IPS-11a (cell line): Measurements from ENCODE around the gene MOB3B.
"Not testable (repeated sequence)": the region's sequence is repeated elsewhere in the genome, so short reads cannot be mapped to it uniquely, and the experiment has no call there.

ENCODE experiments used
- H3K4me3 ChIP-seq: one replicate; pipeline ENCODE4 v1.5.1; 2013; ENCODE audit warnings: low read depth, low read length, control low read depth

MOB3B gene

GRCh38 chr9:27519466-27520465 is 9.8 kb downstream of the MOB3B start:
- H3K4me3 ChIP-seq = no peak overlapping the region

GRCh38 chr9:27518809-27519208 is 10.8 kb downstream of the MOB3B start:
- H3K4me3 ChIP-seq = no peak overlapping the region

DNA sequence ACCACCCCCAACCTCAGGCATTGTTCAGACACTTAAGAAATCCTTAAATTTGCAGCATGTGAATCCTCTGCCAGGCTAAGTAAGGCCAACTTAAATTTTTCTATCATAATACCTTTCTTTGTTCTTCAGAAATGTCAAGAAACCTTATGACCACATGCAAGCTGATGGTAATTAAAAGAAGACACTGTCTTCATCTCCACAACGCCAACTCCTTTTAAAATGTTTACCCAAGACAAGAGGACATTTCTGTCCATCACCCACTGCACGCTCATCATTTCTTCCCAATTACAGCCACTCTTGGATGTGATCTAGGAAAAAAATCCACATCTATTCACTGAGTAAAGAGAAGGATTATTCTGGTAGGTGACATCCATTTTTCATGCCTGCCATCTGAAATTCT is 11.6 kb downstream of the MOB3B start:
- H3K4me3 ChIP-seq = no peak overlapping the region

DNA sequence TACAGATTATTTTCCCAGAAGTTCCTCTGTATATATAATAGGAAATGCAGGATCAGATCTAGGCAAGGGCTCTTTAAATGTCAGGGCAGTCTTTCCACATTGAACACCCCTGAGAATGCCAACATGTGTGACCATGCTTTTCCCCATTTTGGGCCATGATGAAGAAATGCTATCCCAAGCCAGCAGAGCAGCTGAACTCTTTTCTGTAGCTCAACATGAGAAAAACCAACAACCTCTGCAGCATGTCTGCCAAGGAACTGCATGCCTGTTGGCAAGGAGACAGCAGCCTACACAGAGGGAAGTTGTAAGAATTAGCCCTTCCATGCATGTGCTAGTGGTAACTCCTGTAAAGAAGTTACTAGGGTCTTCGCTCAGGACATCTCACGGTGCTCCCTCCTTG is 15.1 kb downstream of the MOB3B start:
- H3K4me3 ChIP-seq = no peak overlapping the region

GRCh38 chr9:27511771-27512170 is 17.8 kb downstream of the MOB3B start:
- H3K4me3 ChIP-seq = no peak overlapping the region

- no peak overlapping the region for H3K4me3 ChIP-seq
Measured at GRCh38 chr9:27510780-27511179, 18.8 kb downstream of the MOB3B start.

GRCh38 chr9:27506981-27507380 is 22.6 kb downstream of the MOB3B start:
- H3K4me3 ChIP-seq = no peak overlapping the region

DNA sequence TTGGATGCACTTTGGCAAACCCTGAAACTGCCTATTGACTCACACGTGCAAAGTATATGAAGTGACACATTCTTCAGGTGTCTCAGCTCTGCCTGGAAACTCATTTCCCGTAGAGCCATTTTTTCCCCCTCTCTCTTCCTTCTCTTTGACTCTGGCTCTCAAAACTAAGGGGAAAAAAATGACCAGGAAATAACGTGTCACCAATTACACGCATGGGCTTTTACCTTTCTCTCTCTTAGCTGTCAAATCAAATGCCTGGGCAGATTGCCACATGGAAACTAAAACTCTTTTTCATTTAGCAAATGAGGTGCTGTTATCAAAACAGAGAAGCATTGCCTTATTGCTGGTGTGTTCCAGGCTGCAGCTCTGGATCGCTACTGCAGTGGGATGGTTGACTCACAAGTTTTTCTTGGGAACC is 23.9 kb downstream of the MOB3B start:
- H3K4me3 ChIP-seq = no peak overlapping the region

DNA sequence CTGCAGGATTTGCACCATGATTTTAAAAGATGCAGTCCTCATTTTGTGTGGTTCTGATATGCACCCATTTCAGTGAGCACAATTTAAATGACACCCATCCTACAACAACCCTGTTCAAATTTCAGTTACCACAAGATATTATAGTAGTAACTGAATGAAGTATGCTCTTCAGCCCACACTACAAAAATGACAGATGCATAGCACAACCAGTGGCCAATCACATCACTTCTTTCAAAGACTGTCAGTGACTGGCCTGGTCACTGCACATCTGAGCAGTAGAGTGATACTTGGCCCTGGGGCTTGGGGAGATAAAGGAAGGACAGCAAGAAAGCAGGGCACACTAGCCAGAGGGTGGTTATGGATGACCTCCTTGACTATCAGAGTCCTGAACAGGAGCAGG is 25.4 kb downstream of the MOB3B start:
- no peak overlapping the region for H3K4me3 ChIP-seq

GRCh38 chr9:27503623-27504022 is 26.0 kb downstream of the MOB3B start:
- no peak overlapping the region for H3K4me3 ChIP-seq

DNA sequence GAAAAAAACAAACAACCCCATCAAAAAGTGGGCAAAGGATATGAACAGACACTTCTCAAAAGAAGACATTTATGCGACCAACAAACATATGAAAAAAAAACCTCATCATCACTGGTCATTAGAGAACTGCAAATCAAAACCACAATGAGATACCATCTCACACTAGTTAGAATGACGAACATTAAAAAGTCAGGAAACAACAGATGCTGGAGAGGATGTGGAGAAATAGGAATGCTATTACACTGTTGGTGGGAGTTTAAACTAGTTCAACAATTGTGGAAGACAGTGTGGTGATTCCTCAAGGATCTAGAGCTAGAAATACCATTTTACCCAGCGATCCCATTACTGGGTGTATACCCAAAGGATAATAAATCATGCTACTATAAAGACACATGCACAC is 28.7 kb downstream of the MOB3B start:
- H3K4me3 ChIP-seq = not testable (repeated sequence)

DNA sequence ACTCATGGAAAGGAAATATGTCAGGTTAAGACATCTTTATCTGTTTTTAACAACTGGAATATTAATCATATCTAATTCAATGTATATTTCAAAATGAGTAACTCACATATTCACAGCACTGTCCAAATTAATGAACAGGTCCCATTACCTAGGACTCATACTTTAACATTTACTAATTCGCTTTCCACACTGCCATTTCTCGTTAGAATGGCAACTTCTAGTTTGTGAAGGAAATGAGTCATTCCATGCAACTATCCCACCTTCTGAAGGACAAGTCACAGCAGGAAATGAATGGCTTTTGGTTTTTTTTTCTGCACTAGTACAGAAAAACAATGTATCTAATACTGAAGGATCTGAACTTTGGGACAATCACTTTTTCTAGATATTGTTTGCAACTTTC is 30.2 kb downstream of the MOB3B start:
- no peak overlapping the region for H3K4me3 ChIP-seq

DNA sequence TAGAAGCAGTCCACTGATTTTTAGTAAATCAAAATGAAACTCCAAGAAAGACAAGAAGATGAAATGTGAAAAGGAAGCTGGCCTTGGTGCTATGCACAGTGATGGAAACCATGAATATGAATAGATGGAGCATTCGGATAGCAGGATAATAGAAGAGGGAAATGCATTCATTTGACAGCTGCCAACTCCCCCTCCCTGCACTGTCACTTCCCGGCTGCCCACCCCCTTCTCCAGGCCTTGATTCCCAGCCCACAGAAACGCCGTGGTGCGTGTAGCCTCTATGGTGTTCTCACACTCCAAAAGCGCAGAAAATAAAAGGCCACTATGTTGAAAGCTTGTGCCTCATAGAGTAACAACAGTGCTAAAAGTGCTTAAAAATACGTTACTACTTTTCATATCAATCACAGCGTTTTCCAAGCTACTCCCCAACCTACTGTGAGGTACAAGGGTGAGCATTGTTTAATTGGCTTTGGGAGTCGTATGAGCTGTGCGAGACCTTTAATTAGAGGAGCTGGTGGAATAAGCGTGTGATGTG is 31.7 kb downstream of the MOB3B start:
- no peak overlapping the region for H3K4me3 ChIP-seq

GRCh38 chr9:27496135-27496504 is 33.5 kb downstream of the MOB3B start:
- no peak overlapping the region for H3K4me3 ChIP-seq

GRCh38 chr9:27495480-27496134 is 34.0 kb downstream of the MOB3B start:
- no peak overlapping the region for H3K4me3 ChIP-seq

DNA sequence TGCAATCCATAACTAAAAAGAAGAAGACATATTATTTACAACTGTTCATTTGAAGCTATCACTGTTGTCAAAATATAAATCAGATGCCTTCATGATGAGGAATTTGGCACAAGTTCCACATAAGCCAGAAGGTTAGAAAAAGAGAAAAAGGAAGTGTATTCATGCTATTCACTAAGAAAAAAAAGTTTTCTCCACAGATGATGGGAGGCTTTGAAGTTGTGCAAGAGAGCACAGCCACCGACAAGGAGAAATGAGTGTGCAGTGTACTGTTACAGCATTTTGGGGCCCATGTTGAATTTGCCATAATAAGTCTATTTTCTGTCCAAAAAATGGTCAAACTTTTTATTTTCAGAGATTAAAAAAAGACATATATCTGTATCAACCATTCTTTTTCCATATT is 38.5 kb downstream of the MOB3B start:
- no peak overlapping the region for H3K4me3 ChIP-seq

GRCh38 chr9:27489087-27489876 is 40.3 kb downstream of the MOB3B start:
- H3K4me3 ChIP-seq = no peak overlapping the region

- H3K4me3 ChIP-seq = no peak overlapping the region
Measured at GRCh38 chr9:27487927-27488326, 41.7 kb downstream of the MOB3B start.

DNA sequence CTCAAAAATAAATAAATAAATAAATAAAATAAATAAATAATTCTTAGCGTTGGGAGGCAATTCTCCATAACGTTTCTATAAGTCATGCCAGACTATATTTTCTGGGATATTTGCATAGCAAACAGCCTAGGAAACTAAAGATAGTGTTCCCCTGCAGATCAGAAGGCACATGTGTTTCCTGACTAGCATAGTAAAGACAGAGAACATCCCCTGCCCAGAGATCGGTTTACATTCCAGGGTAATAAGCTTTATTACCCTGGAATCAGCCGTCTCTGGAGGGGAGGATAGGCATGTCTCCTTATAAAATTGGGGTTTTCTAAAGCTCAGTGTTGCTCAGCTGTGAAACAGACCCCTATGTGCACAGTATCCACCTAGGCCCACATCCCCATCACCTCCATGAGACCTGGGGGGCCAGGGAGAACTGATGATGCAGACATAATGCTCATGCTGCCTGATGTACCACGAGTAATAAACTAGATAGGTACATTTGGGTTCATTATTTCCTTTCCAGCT is 42.4 kb downstream of the MOB3B start:
- H3K4me3 ChIP-seq = no peak overlapping the region

DNA sequence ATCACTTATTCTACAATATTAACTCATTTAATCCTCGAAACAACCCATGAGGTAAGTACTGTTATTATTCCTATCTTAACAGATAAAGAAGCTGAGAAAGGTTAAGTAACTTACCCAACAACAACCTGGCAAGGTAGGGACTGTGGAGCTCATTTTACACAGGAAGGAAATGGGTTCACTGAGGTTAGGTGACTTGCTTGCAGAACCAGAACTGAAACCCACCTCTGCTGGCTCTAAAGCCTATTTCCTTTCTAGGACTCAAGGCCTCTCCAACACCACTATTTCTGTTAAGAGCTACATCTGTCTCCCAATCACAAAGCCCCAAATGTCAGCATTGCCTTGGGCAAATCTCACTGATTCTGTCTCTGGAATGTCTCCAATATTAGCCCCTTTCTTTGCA is 44.5 kb downstream of the MOB3B start:
- no peak overlapping the region for H3K4me3 ChIP-seq

GRCh38 chr9:27483576-27483975 is 46.0 kb downstream of the MOB3B start:
- H3K4me3 ChIP-seq = no peak overlapping the region
